Kidney tubule cell (primary cell): ENCODE results near the gene MGAT5.

Source experiments
- DNase-seq: peaks from one replicate; pipeline ENCODE4 v3.0.0-alpha.2; 2018; ENCODE audit warnings: low spot score

MGAT5 gene

DNA sequence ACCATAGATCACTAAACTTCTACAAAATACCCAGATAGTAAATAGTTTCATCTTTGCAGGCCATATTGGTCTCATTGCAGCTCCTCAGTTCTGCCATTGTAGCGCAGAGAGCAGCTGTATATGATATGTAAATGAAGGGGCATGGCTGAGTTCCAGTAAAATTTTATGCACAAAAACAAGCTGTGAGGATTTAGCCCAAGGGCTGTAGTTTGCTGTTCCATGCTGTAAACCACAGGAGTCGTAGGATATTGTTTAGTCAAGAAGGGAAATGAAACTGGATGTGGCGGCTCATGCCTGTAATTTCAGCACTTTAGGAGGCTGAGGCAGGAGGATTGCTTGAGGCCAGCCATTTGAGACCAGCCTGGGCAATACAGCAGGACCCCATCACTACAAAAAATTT, 83.0 kb downstream of the MGAT5 start:
- no peak for DNase-seq

DNA sequence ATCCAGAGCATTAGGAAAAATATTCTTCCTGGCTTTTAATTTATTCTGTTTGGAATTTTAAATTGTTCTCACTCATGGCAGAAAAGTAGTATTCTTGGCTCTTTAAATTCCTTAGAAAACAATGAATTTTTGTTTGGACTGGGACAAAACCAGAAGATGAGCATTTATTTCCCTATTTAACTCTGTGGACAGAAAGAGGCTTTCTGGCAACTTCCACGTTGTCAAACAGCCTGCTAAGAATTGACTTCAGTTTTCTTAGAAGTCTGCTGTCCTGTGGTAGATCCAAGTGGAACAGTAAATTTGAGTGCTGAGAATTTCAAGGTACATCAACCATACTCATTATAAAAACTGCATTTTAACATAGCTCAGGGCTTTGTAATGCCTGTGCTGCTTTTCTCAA, 83.8 kb downstream of the MGAT5 start:
- DNase-seq: no peak

DNA sequence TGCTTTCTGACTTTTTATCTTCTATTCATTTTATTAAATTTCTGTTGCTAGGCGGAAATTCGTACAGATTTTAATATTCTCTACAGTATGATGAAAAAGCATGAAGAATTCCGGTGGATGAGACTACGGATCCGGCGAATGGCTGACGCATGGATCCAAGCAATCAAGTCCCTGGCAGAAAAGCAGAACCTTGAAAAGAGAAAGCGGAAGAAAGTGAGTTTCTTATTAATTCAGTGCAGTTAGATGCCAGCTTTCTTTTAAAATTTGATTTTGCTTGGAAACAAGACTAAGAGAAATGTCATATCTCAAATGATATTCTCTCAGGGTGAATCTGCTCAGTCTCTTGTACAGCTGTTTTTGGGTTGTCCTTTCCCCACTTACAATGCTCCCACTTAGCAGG, 84.3 kb downstream of the MGAT5 start:
- no peak for DNase-seq

DNA sequence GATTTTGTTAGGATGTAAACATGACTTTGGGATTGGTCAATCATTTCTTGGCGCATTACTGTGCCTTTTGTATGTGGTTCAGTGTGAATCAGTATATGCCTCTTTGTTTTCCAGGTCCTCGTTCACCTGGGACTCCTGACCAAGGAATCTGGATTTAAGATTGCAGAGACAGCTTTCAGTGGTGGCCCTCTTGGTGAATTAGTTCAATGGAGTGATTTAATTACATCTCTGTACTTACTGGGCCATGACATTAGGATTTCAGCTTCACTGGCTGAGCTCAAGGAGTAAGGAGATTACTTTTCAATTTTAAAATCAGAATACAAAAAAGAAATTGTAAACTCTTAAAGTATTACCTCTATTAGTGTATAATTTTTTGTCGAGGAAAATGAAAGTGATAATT, 87.6 kb downstream of the MGAT5 start:
- DNase-seq: no peak

DNA sequence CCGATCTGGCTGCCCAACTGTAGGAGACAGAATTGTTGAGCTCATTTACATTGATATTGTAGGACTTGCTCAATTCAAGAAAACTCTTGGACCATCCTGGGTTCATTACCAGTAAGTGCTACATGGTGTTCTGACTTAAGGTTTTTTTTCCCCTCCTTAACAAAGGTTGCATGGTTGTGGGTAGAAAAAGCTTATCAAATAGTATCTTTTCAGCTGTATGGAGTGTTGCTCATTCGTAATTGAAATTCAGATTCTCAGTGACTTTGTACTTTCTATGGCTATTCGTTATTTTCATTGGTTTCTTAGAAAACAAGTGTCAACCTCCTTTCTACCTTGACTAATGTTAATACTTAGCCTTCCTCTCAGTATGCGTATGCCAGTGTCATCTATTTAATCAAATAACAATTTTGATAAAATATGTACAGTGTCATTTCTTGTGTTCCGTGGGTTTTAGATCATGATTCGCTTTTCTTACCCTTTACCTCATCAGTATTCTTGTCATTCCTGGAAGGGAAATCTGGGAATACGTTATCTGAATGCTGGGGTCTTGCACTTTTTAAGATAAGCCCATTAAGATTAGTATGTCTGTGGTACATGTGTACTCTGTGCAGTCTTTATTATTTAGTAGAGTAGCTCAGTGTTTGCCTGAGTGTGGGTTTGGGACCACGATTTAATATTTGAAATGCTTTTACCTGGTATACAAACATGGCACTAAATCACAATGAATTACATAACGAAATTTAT, 91.3 kb downstream of the MGAT5 start:
- no peak for DNase-seq

DNA sequence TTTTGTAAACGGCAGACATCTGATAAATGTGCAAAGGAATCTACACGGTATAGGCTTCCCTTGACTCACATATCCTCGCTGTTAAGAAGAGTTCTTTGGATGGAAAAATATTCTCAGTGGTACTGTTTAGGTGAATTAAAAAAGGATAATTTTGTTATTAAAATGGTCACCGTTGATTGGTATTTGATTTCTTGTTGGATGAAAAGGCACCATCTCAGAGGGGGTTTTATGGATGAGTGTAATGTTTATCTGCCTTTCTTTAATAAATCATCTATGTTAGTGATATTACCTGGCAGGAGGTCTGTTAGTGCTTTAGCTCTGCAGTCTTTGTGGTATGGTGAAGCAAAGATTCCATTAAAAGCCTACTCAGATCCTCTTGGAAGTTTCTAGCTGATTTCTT, 92.3 kb downstream of the MGAT5 start:
- no peak for DNase-seq

DNA sequence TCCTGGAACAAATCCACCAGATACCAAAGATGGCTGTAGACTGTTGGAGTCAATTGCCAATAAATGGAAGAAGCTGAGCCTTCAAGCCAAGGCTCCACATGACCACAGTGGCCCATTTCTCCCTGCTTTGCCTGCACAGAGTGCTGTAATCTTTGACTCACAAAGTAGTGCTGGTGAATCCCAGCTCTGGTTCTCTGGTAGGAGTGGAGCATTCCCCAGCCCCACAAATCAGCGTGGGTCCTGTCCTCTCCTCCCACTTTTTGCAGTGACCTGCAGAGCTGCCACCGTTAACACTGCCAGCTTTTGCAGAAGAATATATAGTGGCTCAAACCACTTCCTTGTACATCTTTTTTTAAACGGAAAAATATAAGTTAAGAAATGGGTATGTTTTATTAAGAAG, 93.9 kb downstream of the MGAT5 start:
- DNase-seq: no peak

DNA sequence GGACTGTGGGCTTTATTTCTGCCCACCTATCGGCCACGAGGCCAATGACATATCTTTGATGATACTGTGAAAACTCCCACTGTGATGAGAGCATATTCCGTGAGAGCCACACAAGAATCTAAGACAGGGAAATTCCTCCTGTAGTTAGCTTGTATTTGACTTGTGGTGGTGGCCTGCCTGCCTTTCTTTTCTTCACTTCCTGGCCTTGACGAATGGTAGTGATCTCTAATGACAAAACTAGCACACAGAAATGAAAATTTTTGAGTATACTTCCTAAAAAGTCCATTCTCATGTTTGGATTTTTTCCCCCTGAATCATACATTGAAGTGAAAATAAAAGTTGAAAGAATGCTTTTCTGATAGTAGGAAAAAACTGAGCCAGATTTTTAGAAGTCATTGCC, 94.4 kb downstream of the MGAT5 start:
- DNase-seq: no peak

DNA sequence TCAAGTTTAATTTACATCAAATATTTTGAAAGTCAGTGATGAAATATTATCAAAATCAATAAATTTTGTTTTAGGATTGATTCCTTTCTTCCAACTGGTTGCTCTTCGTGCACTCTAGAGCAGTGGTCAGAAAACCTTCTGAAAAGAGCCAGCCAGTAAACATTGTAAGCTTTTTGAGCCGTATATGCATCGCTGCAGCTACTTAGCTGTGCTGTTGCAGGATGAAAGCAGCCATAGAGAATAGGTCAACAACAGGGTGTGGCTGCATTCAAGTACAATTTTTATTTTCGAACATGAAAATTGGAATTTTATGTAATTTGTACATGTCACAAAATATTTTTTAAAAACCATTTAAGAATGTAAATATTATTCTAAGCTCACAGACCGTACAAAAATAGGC, 94.9 kb downstream of the MGAT5 start:
- DNase-seq: no peak

DNA sequence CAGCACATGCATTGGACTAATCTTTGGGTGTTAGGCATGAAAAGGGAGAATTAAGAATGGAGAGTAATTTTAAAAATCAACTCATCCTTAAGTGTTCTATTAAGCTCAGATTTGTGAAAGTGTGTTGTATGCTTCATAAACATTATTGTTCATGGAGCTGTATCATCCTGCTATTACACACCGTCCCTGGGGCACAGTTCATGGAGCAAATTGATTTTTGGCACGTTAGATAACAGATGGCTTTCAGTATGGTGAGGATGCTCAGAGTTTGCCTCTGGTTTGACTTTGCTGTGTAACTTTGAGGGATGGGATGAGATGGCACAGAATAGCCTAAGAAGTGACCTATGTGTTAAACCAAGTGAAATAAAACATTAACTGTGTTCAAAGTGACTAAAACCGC, 97.1 kb downstream of the MGAT5 start:
- no peak for DNase-seq

DNA sequence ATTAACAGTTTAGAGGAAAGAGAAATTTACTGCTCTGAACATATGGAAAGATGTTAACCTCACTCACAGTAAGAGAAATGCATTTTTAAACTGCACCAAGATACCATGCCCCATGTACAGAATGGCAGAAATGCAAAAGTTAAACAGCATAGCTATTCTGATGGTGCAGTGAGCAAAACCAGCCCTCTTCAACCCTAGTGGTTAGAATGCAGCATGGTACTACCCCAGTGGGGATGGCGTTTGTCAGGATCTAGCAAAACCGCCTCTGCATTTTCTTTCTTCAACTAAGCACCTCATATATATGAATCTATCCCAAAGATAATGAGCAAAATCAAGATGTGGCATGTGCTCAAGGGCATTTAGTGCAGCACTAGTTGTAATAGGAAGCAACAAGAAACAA, 98.0 kb downstream of the MGAT5 start:
- no peak for DNase-seq

DNA sequence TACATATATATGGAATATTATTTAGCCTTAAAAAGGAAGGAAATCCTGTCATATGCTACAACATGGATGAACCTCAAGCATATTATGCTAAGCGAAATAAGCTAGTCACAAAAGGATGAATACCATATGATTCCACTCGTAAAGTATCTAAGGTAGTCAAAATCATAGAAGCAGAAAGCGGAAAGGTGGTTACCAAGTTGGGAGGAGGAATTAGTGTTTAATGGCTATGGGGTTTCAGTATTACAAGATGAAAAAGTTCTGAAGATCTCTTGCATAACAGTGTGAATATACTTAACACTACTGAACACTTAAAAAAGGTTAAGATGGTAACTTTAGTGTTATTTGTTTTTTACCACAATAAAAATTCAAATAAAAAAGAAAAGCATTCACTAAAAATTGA, 99.0 kb downstream of the MGAT5 start:
- DNase-seq: no peak

DNA sequence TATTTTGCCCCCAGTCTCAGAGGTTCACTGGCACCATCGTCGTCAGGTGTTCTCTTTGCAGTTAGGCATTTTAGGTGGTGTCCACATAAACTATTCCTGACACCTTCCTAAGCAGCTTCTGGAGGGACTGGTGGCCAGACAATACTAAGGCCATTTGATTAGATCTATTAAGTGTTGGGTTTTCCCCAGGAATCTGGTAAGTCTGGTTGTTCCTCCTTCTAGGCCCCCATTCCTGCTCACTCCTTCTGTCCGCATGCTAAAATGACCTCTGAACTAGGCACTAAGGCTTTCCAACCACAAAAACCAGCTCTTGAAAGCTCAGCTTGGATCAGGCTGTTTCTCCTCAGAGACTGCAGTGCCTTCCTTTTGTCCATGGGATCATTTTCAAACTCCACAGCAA, 100.7 kb downstream of the MGAT5 start:
- DNase-seq: no peak

DNA sequence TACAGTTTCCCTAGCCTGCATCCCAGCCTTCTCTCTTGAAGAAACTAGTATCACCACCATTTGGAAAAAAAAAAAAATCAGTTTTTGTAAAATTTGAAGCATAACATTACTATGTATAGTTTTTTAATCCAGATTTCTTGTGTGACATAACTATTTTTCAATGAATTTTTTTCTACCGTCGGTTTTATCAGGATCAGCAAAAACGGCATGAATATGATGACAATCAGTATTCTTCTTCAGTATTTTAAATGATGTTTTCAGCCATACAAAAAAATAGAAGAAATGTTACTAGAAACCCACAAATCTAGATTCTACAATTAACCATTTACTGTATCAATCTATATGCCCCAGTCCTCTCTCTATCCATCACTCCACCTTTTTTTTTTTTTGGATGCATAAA, 103.9 kb downstream of the MGAT5 start:
- no peak for DNase-seq

DNA sequence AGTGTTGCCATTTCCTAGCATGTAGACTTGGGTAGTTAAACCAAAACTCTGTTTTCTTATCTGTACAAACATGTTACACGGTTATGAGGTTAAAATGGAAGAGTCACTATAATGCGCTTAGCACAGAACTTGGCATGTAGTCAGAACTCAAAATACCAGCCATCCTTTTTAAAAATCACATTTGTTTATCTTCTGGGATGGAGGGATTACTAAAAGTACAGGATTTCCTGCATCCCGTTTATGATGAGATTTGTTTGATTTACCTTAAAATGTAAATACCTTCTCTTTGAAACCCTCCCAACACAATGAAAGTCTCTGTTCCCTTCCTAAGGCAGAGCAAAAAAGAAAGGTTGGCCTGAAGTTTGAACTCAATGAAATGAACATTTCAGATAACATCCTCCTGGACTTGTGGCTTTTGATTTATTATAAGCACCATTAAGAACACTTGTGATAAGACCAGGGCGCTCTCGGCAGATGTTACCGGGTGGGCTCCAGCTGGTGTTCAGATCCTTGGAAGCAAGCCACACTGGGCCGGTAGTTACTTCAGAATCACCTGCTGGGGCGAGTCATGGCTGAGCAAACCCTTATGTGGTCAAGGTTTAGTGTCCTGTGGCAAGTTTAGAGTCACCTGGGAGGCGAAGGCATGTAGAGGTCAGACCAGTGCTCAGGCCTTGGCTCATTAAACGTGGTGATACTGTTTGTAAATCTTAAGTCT, 105.7 kb downstream of the MGAT5 start:
- DNase-seq: peak; percentile 84

DNA sequence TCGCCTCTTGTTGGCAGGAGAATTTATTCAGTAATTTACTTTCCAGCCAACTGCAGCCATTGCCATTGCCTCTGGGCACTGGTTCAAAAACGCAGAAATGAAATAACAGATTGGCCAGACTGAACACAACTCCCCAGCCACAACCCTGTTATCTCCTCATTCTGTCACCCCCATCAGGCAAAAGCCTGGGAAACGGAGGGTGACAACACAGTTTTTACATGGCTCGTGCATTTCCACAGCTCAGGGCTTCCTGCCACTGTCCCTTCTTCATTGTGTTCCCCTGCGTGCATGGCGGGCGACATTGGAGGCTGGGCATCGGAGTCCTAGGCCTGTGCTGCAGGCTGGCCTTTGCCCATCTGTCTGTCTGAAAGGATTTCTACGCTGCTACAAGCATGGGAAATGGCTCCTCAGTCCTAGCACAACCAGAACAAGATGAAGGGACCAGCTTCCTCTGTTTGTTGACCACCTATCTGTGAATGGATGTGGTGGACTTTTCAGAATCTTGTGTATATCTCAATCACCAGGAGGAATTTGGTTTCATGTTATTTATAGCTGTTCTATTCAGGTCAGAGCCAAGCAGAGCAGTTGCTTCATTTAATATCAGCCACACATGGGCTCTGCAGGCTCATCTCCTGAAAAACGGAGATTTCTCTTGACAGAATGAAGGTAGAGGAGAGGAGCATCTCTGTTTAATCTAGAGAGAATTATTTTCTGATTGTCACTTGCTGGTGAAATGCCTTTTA, 107.0 kb downstream of the MGAT5 start:
- no peak for DNase-seq

DNA sequence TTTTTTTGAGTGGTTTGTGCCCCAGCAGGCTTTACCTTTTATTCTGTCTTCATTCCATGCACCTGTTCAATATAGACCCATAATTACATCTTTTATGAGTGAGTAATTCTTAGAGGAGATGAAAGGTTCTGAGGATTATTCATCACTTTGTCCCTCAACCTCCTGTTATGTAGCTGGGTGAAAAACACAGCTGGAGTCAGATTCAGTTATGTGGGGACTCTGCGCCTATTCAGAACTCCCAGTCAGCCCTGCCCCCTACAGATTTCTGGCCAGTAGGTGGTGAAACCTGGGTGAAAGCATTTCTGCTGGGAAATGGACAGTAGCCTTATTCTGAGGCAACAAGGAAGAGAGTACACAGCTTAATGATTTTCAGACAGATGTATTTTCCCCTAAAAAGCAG, 107.8 kb downstream of the MGAT5 start:
- peak; percentile 61 for DNase-seq

DNA sequence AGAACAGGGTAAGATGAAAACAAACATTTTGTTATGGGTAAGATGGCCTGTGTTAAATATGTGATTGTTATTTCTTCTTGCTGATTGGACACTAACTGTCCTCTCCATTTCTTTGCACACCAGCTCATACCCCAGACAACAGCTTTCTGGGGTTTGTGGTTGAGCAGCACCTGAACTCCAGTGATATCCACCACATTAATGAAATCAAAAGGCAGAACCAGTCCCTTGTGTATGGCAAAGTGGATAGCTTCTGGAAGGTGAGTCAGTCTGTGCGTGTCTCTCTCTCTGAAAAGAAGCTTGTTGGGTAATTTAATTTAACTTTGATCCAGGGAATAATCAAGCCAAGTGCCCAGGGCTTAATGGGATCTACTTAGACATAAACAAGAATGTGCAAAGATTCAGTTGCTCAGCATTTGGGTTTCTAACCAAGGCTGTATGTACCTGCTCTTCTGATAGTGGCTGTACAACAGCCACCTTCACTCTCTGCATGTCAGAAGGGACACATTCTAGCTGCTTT, 108.3 kb downstream of the MGAT5 start:
- peak; percentile 23 for DNase-seq

DNA sequence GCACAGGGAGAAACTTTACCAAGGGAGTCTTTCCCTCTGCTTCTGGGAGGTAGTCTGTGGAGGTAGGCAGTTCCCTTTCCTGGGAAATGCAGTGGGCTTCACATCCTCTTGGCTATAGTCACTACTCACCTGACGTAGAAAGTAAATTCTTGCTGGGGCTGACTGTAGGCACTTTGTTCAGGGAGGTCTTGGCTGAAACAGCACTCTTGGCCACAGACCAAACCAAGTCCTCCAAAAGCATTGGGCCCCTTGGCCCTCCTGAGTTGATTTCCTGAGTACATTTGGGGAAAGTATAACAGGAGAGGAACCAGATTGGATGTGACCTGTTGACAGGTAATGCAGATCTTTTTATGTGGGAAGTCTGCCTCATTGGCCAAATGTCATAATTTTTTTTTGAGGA, 108.9 kb downstream of the MGAT5 start:
- no peak for DNase-seq

DNA sequence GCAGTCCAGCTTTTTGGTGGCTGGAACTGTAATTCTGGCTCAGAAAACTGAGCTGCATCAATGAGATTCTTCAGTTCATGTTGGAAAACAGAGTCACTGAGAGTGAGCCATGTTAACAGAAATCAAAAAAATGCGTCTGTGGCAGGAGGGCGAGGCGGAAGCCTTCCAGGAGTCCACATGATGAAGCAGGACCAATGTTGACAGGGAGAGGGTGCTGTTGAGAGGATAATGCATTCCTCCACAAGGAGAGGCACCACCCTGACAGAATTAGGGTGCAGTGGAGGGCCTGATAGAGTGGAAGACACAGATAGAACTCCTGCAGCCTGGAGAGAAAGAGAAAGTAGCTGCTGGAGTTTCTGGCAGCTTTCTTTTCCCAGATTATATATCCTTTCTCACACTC, 111.5 kb downstream of the MGAT5 start:
- DNase-seq: no peak

DNA sequence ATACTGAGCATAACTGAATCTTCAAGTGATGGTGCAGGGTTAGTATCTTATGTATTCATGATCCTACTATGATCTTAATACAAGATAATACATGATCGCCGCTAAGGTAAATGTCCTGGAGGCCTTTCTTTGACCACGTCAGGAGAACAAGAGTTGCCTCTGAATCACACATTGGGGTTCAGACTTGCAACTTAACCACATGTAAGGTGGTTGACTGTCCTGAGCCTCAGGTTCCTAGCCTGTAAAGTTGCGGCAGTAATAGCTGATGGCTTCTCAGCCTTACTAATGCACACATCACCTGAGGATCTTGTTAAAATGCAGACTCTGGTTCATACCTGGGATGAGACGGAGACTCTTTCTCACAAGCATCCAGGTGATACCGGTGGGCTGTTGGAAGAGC, 112.5 kb downstream of the MGAT5 start:
- DNase-seq: no peak

DNA sequence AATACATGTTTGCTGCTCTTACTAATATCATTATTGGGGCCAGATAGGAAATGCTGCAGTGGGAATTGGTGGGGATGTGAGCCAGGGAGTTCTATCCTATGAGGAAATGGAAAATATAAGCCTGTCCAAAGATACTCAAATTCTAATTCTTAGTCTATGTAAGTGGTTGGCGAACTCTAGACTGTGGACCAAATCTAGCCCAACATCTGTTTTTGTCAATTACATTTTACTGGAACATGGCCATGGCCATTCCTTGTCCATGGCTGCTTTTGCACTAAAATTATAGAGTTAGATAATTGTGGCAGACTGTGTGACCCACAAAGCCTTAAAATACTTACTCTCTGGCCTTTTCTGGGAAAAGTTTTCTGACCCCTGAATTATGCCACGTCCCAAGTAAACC, 113.3 kb downstream of the MGAT5 start:
- DNase-seq: no peak
